Stomach smooth muscle (tissue), 2 donors: ENCODE results near the gene MSI2.

Source experiments
- H3K27ac ChIP-seq: one replicate; pipeline ENCODE4 v1.7.0; 2013; ENCODE audit warnings: mild to moderate bottlenecking, low read length, inconsistent platforms
- H3K27me3 ChIP-seq, 2 donors: one replicate each; pipeline ENCODE4 v1.7.0; 2013; ENCODE audit warnings: low read length in 2 of 2; ENCODE audit not compliant: insufficient read depth in 2 of 2, control insufficient read depth in 1 of 2
- H3K36me3 ChIP-seq, 2 donors: one replicate each; pipeline ENCODE4 v1.7.0; 2013; ENCODE audit warnings: low read length in 2 of 2; ENCODE audit not compliant: control insufficient read depth in 2 of 2, insufficient read depth in 2 of 2
- H3K4me1 ChIP-seq: one replicate; pipeline ENCODE4 v1.7.0; 2013; ENCODE audit warnings: low read length; ENCODE audit not compliant: control insufficient read depth, insufficient read depth
- H3K4me3 ChIP-seq, 2 donors: one replicate each; pipeline ENCODE4 v1.7.0; 2013; ENCODE audit warnings: low read length in 2 of 2
- H3K9ac ChIP-seq, 2 donors: one replicate each; pipeline ENCODE4 v1.7.0; 2013; ENCODE audit warnings: low read length in 2 of 2, mild to moderate bottlenecking in 1 of 2
- H3K9me3 ChIP-seq, 2 donors: one replicate each; pipeline ENCODE4 v1.7.0; 2013; ENCODE audit warnings: low read length in 2 of 2; ENCODE audit not compliant: control insufficient read depth in 2 of 2
- donor health status: healthy.
- donor health status: Pancreatic carcinoma.

The MSI2 gene

DNA sequence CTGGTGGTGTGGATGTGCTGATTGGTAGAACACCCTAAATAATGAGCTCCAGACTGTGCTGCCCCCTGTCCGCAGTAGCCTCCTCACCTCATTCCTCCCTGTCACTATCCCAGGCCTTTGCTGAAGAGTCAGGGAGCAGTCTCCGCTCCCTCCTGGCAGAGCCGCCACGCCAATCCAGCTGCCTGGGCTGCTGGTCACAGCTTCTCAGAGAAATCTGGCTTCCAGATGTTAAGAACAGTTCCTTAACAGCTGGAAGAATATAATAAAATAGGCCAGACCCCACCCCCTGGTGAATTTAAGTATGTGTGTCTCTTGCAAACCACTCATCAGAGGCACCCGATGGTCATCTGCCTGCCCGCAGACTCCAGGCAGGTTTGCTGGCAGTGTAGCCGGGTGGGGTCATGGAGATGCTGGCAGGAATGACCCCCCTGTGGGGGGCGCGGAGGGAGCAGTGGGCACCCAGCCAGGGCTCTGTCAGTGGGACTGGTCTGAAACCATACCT is 327.8 kb downstream of the MSI2 start:
- no peak overlapping the region for H3K27ac ChIP-seq

DNA sequence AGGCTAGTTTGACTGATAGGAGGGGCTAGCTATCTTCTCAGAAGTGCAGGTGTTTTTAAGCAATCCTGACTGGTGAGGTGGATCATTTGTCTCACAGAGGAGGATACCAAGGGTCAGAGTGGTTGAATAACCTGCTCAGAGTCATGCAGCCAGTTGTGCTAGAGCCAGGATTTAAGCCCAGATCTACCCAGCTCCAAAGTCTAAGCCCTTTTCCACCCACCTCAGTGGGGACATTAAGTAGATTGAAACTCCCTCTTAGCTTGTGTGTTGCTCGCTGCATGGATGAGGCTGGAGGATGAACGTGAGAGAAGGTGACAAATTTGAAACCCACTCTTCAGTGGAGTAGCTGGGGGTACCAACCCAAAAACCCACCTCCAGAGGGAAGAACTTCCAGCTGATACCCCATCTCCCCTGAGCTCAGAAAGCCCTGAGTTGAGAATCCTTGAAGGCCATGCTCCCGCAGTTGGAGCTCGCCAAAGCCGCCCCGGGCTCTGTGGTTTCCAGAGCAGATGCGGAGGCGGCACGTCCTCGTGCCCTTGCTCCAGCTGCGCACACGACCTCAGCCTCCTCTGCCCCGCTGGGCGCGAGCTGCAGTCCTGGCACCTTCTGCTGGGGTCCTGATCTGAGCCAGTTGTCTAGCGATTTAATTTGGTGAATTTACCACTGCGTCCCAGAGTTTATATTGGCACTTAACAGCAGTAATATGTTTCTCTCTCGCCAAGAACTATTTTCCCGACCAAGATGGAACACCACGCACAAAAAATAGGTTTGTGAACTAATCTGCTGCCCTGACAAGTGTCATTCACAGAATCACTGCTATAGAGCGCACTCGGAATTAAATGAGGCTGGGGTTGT is 329.2 kb downstream of the MSI2 start:
- Histone ChIP-seq H3K4me3 (no peak overlapping the region), H3K4me1 (no peaks in the 10 kb centered on the region), H3K27me3 (no peaks in the 10 kb centered on the region), H3K36me3 (no peaks in the 10 kb centered on the region), H3K9me3 (no peaks in the 10 kb centered on the region), H3K9ac (no peak overlapping the region), H3K27ac (no peak overlapping the region)

More for the DNA sequence above, 327.8 kb downstream of the MSI2 start:
- Histone ChIP-seq H3K9ac (no peak overlapping the region), H3K9me3 (no peaks in the 10 kb centered on the region), H3K36me3 (no peaks in the 10 kb centered on the region), H3K4me1 (no peaks in the 10 kb centered on the region), H3K4me3 (no peak overlapping the region), H3K27me3 (no peaks in the 10 kb centered on the region)

DNA sequence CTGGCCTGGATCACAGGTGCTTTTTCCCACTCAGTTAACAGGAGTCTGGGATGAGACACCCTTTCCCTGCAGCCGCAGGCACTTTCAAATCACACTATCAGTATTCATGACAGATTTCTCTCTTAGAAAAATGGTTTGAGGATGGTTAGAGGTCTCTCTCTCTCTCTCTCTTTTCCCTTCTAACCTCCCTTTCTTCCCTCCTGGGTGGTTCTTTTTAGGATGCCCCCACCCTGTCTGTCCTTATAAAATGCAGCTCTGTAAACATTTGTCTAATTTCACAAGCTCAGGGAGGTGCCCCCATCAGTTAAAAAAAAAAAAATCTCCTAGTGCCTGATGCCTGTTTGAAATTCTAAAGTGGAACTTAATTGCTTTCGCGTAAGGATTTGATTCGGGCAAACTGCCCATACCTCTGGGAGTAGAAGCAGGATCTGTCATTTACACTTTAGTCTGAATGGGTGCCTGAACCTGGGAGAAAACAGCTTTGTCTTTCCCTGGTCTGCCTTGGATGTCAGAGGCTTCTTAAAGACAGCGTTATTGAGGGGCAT is 329.9 kb downstream of the MSI2 start:
- Histone ChIP-seq H3K9ac (no peak overlapping the region), H3K4me3 (no peak overlapping the region), H3K27ac (no peak overlapping the region), H3K27me3 (no peaks in the 10 kb centered on the region), H3K36me3 (no peaks in the 10 kb centered on the region), H3K9me3 (no peaks in the 10 kb centered on the region), H3K4me1 (no peaks in the 10 kb centered on the region)

DNA sequence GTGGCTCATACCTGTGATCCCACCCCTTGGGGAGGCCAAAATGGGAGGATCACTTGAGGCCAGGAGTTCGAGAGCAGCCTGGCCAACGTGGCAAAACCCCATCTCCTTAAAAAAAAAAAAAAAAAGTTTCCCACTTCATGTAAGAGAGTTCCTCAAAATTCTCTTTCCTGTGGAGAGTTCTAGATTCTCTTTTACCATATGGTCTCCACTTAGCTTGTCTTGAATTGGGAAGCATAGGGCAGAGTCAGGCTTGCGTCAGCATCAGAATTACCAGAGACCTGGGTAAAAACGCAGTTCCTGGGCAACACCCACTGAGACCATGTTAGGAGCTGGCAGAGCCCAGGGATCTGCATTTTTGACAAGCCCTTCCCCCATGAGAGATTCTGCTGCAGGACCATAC is 330.4 kb downstream of the MSI2 start:
- no peaks in the 10 kb centered on the region for H3K27me3 ChIP-seq
- H3K9ac ChIP-seq = no peak overlapping the region
- H3K9me3 ChIP-seq = no peaks in the 10 kb centered on the region
- no peak overlapping the region for H3K4me3 ChIP-seq
- no peaks in the 10 kb centered on the region for H3K4me1 ChIP-seq
- H3K36me3 ChIP-seq = no peaks in the 10 kb centered on the region
- H3K27ac ChIP-seq = no peak overlapping the region

DNA sequence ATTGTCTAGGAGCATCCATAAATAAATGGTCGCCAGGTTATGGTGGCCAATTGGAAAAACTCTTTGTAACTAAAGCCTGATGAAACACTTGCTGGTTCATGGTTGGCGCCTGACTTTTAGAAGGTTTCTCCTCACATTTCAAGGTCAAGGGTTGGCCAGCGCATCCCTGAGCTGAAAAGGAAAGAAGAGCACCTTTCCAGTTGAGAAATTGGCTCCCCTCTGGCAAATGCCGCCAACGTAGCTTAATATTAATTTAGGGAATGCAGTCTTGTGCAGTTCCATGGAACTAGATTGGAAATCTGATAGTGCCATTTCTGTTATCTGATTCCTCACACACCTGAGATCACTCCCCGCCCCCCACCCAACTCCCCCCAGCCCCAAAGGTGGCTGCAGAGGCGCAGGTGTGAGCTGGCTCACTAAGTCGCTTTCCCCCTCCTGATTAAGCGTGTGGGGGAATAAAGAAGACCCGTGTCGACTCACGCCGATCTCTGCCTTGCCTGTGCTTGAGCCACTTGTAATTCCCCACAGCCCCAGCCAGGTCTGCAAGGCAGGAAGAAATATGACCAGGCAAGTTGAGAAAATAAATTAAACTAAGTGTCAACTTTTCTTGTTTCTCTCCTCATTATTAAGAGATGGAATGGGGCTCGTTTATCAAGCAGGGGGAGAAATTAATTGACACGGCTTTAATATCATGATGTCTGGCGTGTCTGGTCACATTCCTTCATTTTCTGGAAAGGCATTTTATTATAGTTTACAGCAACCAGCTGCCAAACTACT is 331.1 kb downstream of the MSI2 start:
- Histone ChIP-seq H3K4me3 (no peak overlapping the region), H3K9ac (no peak overlapping the region), H3K36me3 (no peaks in the 10 kb centered on the region), H3K27me3 (no peaks in the 10 kb centered on the region), H3K27ac (no peak overlapping the region), H3K4me1 (no peaks in the 10 kb centered on the region), H3K9me3 (no peaks in the 10 kb centered on the region)

DNA sequence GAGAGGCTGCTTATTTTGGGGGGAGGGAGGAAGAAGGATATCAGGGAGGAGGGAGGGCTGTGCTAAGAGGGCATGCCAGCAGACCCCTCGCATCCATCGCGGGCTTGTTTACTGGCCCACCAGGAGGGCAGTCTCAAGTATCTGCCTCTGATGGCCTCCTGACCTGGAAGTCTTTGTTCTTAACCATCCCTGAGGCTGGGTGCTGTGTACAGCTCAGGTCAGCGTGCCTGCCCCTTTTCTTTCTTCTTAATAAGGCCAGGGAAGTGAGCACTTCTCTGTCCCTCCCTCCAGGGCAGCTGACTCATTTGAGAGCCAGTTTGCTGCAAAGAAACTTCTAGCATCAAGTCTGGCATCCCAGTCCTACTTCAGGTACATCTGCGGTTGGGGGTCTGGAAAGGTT is 331.8 kb downstream of the MSI2 start:
- Histone ChIP-seq H3K9ac (no peak overlapping the region), H3K9me3 (no peaks in the 10 kb centered on the region), H3K27ac (no peak overlapping the region), H3K36me3 (no peaks in the 10 kb centered on the region), H3K4me3 (no peak overlapping the region), H3K27me3 (no peaks in the 10 kb centered on the region), H3K4me1 (no peaks in the 10 kb centered on the region)

DNA sequence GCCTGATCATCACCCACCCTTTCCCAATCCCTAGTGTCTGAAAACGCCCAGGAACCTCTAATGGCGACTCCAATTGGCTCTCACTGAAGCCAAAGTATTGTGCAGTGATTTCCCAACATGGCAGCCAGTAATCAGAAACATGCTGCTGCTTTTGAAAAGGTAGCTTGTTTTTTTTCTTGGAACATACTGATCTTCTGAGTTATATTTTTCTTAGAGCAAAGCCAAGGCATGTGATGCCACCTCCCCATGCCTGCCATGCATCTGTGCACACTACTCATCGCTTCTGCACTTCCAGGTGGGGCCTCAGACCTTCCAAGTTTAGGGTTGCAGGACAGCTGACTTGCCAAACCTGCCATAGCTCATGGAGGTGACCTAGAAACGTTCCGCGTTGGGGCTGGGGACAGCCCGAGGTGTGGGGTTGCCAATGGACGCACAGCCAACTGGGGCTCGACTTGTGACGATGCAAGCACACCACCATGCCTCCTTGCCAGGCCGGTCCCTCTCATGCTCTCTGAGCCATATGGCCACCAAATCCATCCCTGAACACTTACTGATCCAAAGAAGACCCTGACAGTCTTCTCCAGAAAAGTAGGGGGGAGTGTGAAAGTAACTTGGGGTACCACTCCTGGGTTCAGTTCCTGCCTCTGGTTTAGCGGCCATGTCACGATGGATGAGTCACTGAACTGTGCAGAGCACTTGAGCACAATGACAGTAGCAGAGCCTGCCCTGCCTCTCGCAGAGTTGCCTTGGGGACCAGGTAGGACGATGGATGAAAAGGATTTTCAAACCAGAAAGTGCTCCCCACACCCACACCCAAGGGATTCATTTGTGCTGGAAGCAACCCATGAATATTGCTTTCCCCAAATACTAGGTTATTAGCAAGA is 333.1 kb downstream of the MSI2 start:
- no peaks in the 10 kb centered on the region for H3K4me1 ChIP-seq
- H3K27me3 ChIP-seq = no peaks in the 10 kb centered on the region
- no peak overlapping the region for H3K27ac ChIP-seq
- H3K9me3 ChIP-seq = no peaks in the 10 kb centered on the region
- no peak overlapping the region for H3K9ac ChIP-seq
- H3K36me3 ChIP-seq = no peaks in the 10 kb centered on the region
- H3K4me3 ChIP-seq = no peak overlapping the region

DNA sequence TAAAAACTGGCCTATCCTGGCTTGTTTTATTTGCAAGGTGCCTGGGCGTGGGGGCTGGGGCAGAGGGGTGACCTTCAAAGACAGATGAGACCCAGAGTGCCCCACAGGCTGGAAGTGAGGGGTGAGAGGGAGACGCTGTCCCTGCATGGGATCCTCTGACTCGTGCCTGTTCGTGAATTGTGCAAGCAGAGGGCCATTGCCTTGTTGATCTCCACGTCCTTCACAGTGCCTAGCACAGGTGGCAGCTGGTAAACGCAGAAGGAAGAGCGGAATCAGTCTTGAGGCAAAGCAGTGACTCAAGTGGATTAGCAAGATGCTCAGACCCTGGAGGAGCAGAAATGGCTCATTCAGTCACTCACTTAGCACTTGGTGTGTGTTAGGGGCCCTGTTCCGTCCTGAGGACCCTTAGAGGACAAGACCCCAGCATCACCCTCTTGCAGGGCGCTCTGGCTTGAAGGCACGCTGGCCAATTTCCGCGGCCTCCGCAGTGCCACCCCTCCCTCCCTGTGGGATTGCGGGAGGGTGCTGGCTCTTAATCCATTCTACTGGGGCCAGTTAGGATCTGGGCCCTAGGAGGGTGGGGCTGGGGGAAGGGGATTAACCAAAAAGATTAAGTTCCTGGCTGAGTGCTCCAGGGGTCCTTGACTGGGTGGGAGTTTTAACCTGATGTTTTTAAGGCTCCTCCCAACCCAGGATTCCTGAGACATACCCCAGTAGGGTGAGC is 337.6 kb downstream of the MSI2 start:
- Histone ChIP-seq H3K36me3 (no peaks in the 10 kb centered on the region), H3K27ac (no peak overlapping the region), H3K4me3 (no peak overlapping the region), H3K9ac (no peak overlapping the region), H3K4me1 (no peaks in the 10 kb centered on the region), H3K9me3 (peaks cover 0 to 4% of the 10 kb centered on the region in 2 donors), H3K27me3 (no peaks in the 10 kb centered on the region)

DNA sequence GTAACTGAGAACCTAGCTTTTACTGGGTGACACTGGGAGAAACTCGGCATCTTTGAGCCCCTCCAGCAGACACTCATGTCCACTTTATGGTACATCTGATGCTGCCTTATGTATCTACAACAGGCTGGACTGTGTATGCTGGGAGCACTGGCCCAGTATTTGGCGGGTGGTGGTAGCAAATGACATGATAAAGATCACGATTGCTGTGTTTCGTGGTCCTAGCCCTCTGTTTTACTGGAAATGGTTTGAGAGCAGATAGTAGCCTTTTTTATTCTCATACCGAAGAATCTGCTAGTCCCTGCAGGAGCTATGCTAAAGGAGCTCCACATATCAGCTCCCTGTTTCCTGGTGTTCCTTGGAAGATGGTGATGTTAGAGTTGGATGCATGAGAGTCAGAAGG is 338.4 kb downstream of the MSI2 start:
- Histone ChIP-seq H3K4me1 (no peaks in the 10 kb centered on the region), H3K9me3 (peaks cover 0 to 4% of the 10 kb centered on the region in 2 donors), H3K36me3 (no peaks in the 10 kb centered on the region), H3K4me3 (no peak overlapping the region), H3K9ac (no peak overlapping the region), H3K27ac (no peak overlapping the region), H3K27me3 (no peaks in the 10 kb centered on the region)

DNA sequence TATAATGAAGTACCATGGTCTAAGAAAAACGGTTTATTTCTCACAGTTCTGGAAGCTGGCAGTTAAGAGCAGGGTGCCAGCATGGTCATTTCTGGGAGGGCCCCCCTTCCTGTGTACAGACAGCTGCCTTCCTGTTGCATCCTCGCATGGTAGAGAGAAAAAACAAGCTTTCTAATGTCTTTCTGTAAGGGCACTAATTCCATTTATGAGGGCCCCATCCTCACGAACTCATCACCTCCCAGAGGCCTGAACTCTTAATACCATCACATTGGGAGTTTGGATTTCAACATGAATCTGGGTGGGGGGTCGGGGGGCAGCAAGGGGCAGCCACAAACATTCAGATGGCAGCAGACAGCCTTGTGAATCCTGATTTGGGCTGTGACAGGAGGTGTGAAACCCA is 339.1 kb downstream of the MSI2 start:
- Histone ChIP-seq H3K27me3 (no peaks in the 10 kb centered on the region), H3K4me1 (no peaks in the 10 kb centered on the region), H3K36me3 (no peaks in the 10 kb centered on the region), H3K9ac (no peak overlapping the region), H3K4me3 (no peak overlapping the region), H3K27ac (no peak overlapping the region), H3K9me3 (peaks cover 0 to 4% of the 10 kb centered on the region in 2 donors)
